CD4-positive, alpha-beta T cell (primary cell): Measurements from ENCODE around the gene GPC2. TPM values are rescaled to one million over a fixed set of nuclear protein-coding genes. Genes with fewer than 3 reads are reported as not detected.

Experiments
- ATAC-seq: fragments of 200-7000 bp; cut with Tn5 transposase; one replicate; pipeline ENCODE4 v1.10.0; 2022; ENCODE audit warnings: mild to moderate bottlenecking; ENCODE audit not compliant: poor library complexity
- CTCF ChIA-PET: fragments of 350-600 bp; sonication (Branson Sonifier 250); formaldehyde crosslinking; loops from one replicate; lab custom pipeline; 2021; ENCODE audit warnings: antibody characterized with exemption, inconsistent platforms; lab: Charles Lee
- POLR2A ChIA-PET: fragments of 350-600 bp; sonication (Branson Sonifier 250); formaldehyde crosslinking; loops from one replicate; lab custom pipeline; 2021; ENCODE audit warnings: antibody characterized with exemption, inconsistent platforms; lab: Charles Lee
- DNase-seq, 14 experiments: peaks; one replicate each; pipeline ENCODE4 v3.0.0-alpha.2; 2013 to 2020; ENCODE audit warnings: mixed read lengths in 2 of 14
- H3K27ac ChIP-seq, 2 donors: one replicate each; pipeline versions ENCODE4 v1.5.1 to v1.7.0; 2013; ENCODE audit warnings: low read length in 2 of 2, low read depth in 1 of 2, mild to moderate bottlenecking in 1 of 2
- H3K27me3 ChIP-seq, 2 experiments: 1 replicate in 1 of 2; 2 replicates in 1 of 2; pipeline versions ENCODE4 v1.6.1 to v1.7.0; 2013; ENCODE audit warnings: low read length in 2 of 2, control low read depth in 1 of 2, mild to moderate bottlenecking in 1 of 2, moderate library complexity in 1 of 2; ENCODE audit not compliant: insufficient read depth in 2 of 2, control insufficient read depth in 1 of 2
- H3K36me3 ChIP-seq: one replicate; pipeline ENCODE4 v1.6.1; 2013; ENCODE audit warnings: low read length, control low read depth; ENCODE audit not compliant: insufficient read depth
- H3K4me1 ChIP-seq: one replicate; pipeline ENCODE4 v1.6.1; 2013; ENCODE audit warnings: low read length, control low read depth; ENCODE audit not compliant: insufficient read depth
- H3K4me3 ChIP-seq: one replicate; pipeline ENCODE4 v1.5.1; 2013; ENCODE audit warnings: mild to moderate bottlenecking, low read length, moderate library complexity
- H3K9me3 ChIP-seq, 2 experiments: 1 replicate in 1 of 2; 2 replicates in 1 of 2; pipeline versions ENCODE4 v1.6.1 to v1.7.0; 2013; ENCODE audit warnings: low read length in 2 of 2, mild to moderate bottlenecking in 2 of 2, control low read depth in 1 of 2, moderate library complexity in 1 of 2; ENCODE audit not compliant: control insufficient read depth in 1 of 2, insufficient read depth in 1 of 2
- H3K27ac Mint-ChIP-seq: one replicate; pipeline ENCODE4 v1.8.0; 2020; ENCODE audit warnings: mixed read lengths
- H3K27me3 Mint-ChIP-seq: one replicate; pipeline ENCODE4 v1.8.0; 2021; ENCODE audit warnings: mixed read lengths
- H3K36me3 Mint-ChIP-seq: one replicate; pipeline ENCODE4 v1.8.0; 2021; ENCODE audit warnings: low read depth, mixed read lengths
- H3K4me1 Mint-ChIP-seq: one replicate; pipeline ENCODE4 v1.8.0; 2021; ENCODE audit warnings: low read depth, mixed read lengths
- H3K4me3 Mint-ChIP-seq: one replicate; pipeline ENCODE4 v1.8.0; 2020; ENCODE audit warnings: mild to moderate bottlenecking, mixed read lengths
- H3K9me3 Mint-ChIP-seq: one replicate; pipeline ENCODE4 v1.8.0; 2020; ENCODE audit warnings: mixed read lengths
- CTCF ChIP-seq: fragments of 200-600 bp; IDR thresholded peaks from one replicate; pipeline ENCODE4 v1.8.0; 2022; ENCODE audit warnings: antibody characterized with exemption, mild to moderate bottlenecking
- intact Hi-C, 2 experiments: fragments of 100-400 bp; cut with DNase I in 1 of 2; cut with micrococcal nuclease in 1 of 2; formaldehyde crosslinking; loops; one replicate each; pipeline versions ENCODE4 v1.15.1 to v1.9.0; 2023 to 2025; cut with DNase I, micrococcal nuclease
- total RNA-seq, 174 experiments: library from RNA in 2 of 174; stranded (reverse) in 2 of 174; gene quantifications; one replicate each; pipeline ENCODE4 v1.2.3 and lab custom pipeline; 2021 to 2026

GPC2 gene
- total RNA-seq, 2 experiments from 2014 or later = 16.4 to 18.7 TPM

GRCh38 chr7:100210805-100211204 is 33.6 kb upstream of the GPC2 start:
- H3K4me1 ChIP-seq = peaks cover 45% of the 10 kb centered on the region
- Mint-ChIP-seq H3K9me3 (no peaks in the 10 kb centered on the region), H3K36me3 (no peaks in the 10 kb centered on the region), H3K27ac (peak overlapping the region; percentile 82), H3K4me1 (peaks cover 57% of the 10 kb centered on the region), H3K27me3 (no peaks in the 10 kb centered on the region), H3K4me3 (no peak overlapping the region)
- H3K27me3 ChIP-seq = no peaks in the 10 kb centered on the region
- no peaks in the 10 kb centered on the region for H3K36me3 ChIP-seq
- DNase-seq (no peak), ATAC-seq (no peak)
- no peaks in the 10 kb centered on the region for H3K9me3 ChIP-seq
- intact Hi-C loops = loop anchor here (2.0 to 10.0 kb wide), 2 partner anchors 16 to 46 kb away; partner anchors contain the start of gene GAL3ST4 (in 1 of the 2)
- H3K27ac ChIP-seq = peak overlapping the region in 1 of 2 donors; percentile 14
- CTCF ChIA-PET = interaction anchor here (1.0 kb wide), 1 partner anchor 78 kb away, joined by 4 read pairs; no protein-coding TSS in a partner anchor
- POLR2A ChIA-PET = interaction anchor here (0.8 to 1.6 kb wide), 6 partner anchors 20 to 84 kb away, joined by 3 to 10 read pairs (median 4); partner anchors contain the start of genes LAMTOR4 and MBLAC1
- H3K4me3 ChIP-seq = no peak overlapping the region
- TF ChIP-seq CTCF = no peak

DNA sequence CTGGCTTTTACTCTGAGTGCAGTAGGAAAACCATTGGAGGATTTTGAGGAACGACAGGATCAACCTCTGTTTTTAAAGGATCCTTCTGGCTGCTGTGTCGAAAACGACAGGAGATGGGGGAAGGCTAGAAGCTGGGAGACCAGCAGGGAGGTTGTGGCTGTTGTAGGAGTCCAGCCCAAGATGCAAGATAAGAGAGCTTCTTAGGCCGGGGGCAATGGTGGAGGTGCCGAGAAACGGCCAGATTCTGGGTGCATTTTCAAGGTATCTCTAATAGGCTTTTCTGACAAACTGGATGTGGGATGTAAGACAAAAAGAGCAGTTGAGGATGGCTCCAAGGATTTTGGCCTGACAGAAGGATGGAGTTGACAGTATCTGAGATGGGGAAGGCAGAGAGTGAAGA is 32.3 kb upstream of the GPC2 start:
- Histone ChIP-seq H3K4me3 (no peak overlapping the region), H3K36me3 (no peaks in the 10 kb centered on the region), H3K27me3 (no peaks in the 10 kb centered on the region), H3K4me1 (peaks cover 44% of the 10 kb centered on the region), H3K27ac (no peak overlapping the region), H3K9me3 (no peaks in the 10 kb centered on the region)
- ATAC-seq = no peak
- no peak for TF ChIP-seq CTCF
- Mint-ChIP-seq H3K27ac (peak overlapping the region; percentile 82), H3K27me3 (no peaks in the 10 kb centered on the region), H3K36me3 (no peaks in the 10 kb centered on the region), H3K4me3 (peak overlapping the region; percentile 43), H3K9me3 (no peaks in the 10 kb centered on the region), H3K4me1 (peaks cover 55% of the 10 kb centered on the region)
- CTCF ChIA-PET = interaction anchor here (1.6 to 2.0 kb wide), 2 partner anchors 12 to 77 kb away, joined by 3 to 5 read pairs; no protein-coding TSS in a partner anchor
- POLR2A ChIA-PET = interaction anchor here (0.7 kb wide), 1 partner anchor 629 kb away, joined by 3 read pairs; no protein-coding TSS in a partner anchor
- no peak for DNase-seq
- intact Hi-C loops = no loop called here

- CTCF ChIA-PET = interaction anchor here (1.3 to 2.0 kb wide), 3 partner anchors 11 to 76 kb away, joined by 3 to 5 read pairs (median 3); no protein-coding TSS in a partner anchor
- Mint-ChIP-seq H3K27me3 (no peaks in the 10 kb centered on the region), H3K4me3 (peak overlapping the region; percentile 43), H3K9me3 (no peaks in the 10 kb centered on the region), H3K4me1 (peaks cover 50% of the 10 kb centered on the region), H3K36me3 (no peaks in the 10 kb centered on the region), H3K27ac (peak overlapping the region; percentile 82)
- Histone ChIP-seq H3K4me1 (peaks cover 38% of the 10 kb centered on the region), H3K27ac (no peak overlapping the region), H3K36me3 (no peaks in the 10 kb centered on the region), H3K4me3 (peak overlapping the region; percentile 11), H3K27me3 (no peaks in the 10 kb centered on the region), H3K9me3 (no peaks in the 10 kb centered on the region)
- intact Hi-C loops = no loop called here
- POLR2A ChIA-PET = interaction anchor here (1.4 kb wide), 1 partner anchor 31 kb away, joined by 6 read pairs; the partner anchor contains the start of genes GPC2 and STAG3
- ATAC-seq (peak; percentile 53), DNase-seq (peak in 4 of 14 experiments; percentile 43 to 63 (median 48))
- no peak for TF ChIP-seq CTCF
Measured at GRCh38 chr7:100208911-100209408, 31.8 kb upstream of the GPC2 start.
